ENCODE measurements around the gene SYNGR2. TPM values are rescaled to one million over a fixed set of nuclear protein-coding genes. Genes with fewer than 3 reads are reported as not detected.
"Not testable (repeated sequence)": the region's sequence is repeated elsewhere in the genome, so short reads cannot be mapped to it uniquely, and the experiment has no call there.

The SYNGR2 gene
- total RNA-seq, 1 donor from 2014 or later = 116 TPM

DNA sequence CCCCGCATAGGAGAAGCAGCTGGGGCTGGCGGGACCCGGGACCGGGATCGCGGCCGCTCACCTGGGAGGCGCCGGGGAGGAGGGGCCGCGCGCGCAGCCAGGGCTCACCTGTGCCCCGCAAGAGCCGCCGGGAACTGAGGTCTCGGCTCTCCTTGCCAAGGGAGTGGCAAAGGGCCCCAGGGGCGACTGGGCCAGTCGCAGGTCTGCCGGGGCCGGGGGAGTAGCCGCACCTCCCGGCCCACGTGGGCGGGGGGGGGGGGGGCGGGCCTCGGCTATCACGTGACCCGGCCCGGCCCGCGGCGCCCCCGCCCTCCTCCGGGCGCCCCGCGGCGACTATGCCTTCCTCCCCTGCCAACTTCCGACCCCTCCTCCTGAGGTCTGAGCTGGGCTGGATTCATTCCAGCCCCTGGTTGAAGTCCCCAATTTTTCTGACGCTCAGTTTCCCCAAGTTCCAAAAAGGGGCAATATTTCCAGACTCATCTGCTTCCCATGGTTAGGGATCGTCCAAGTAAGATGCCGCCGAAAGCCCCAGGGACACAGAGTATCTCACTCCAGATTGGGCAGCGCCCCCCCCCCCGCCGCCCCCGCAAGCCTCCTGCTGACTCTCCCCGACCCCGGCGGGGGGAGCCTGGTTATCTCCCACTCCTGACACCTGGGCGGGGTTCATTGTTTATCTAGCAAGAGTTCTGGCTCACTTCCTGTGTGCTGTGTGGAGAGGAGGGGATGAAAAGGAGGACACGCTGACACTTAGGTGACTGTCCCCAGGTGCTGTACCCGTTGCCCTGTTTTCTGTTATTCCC is 39.6 kb upstream of the SYNGR2 start, which contains the start of gene TMC6:
Gene TMC6, minus strand, starts transcription at position 205 of the 800 bp plus-strand sequence. CDS start 1,923 bp downstream, outside the sequence.
- DNase-seq (ENCODE audit: low spot score) = peak; percentile 83
- intact Hi-C loops (cut with DNase I) = loop anchor here (2.0 kb wide), 1 partner anchor 40 kb away; the partner anchor contains the start of gene SYNGR2

- intact Hi-C loops (cut with DNase I) = loop anchor here (2.0 kb wide), 1 partner anchor 39 kb away; the partner anchor contains the start of gene SYNGR2
- peak; percentile 74 for DNase-seq (ENCODE audit: low spot score)
These were observed 38.9 kb upstream of the SYNGR2 start for GRCh38 chr17:78129351-78130089.

DNA sequence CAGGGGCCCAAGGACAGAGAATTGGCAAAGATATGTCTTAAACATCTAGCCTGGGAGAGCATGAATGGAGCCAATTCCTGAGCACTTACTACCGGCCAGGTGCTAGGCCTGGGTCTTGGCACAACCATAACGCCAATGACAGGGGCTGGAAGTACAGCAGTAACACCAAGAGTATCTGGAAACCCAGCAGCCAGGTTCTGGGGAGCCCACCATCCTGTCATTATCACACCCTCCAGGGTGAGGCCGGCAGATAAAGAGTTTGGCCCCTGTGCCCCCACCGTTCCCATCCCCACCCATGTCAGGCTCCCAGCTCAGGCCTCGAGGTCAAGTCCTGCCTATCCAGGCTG is 38.3 kb upstream of the SYNGR2 start:
- intact Hi-C loops (cut with DNase I) = no loop called here
- DNase-seq (ENCODE audit: low spot score) = no peak

DNA sequence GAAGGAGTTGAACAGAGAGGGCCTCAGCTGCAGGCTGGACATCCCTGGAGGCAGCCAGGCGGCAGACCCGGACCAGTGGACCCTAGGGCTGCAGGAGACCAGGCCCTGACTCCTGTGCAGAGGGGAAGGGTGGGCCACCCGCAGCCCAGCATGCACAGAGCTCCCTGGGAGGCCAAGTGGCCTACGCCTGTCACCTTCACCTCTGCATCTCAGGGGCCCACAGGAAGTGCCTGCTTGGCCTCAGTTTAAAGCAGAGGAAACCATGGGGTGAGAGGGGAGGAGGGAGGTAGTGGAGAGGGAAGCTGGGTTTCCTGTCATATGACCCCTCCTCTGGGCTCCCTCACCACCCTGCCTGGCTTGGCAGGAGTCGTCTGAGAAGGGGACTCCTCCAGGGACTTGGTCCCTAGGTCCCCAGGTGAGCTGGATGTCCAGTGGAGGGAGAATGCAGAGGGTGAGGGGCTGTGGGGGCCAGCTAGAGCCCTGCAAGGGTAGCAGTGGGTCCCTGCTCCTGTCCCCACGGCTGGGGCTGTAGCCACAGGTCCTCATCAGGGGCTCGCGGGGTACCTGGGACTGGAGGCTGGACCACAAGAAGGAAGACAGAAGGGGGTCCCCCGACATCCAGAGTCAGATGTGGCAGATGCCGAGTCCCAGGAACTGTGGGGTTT is 37.8 kb upstream of the SYNGR2 start, which contains the start of gene TMC8:
Gene TMC8, plus strand, starts transcription at position 335 of the 665 bp plus-strand sequence. CDS start 818 bp downstream, outside the sequence.
- DNase-seq (ENCODE audit: low spot score) = peak; percentile 82
- intact Hi-C loops (cut with DNase I) = no loop called here

- intact Hi-C loops (cut with DNase I) = no loop called here
- peak; percentile 81 for DNase-seq (ENCODE audit: low spot score)
These were observed 37.0 kb upstream of the SYNGR2 start for GRCh38 chr17:78131172-78132083.

GRCh38 chr17:78132084-78132676 is 36.2 kb upstream of the SYNGR2 start:
- intact Hi-C loops (cut with DNase I) = no loop called here
- peak; percentile 76 for DNase-seq (ENCODE audit: low spot score)

DNA sequence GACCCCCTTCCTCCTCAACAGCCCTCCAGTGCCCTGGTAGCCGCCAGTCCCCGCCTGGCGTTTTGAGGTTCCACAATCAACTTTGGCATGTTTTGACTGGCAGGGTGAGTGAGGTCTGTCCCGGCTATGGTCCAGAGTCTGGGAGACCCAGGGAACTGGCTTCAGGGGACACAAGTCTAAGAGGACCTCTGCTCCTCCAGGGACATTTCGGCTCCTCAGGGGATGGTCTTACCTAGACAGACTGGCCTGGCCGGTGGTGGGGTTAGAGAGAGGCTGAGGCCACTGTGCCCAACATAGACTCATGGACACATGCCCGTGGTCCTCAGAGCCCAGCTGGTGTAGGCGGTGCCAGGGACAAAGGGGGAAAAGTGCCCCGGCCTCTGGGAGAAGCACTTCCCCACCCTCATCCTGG is 35.6 kb upstream of the SYNGR2 start:
- intact Hi-C loops (cut with DNase I) = no loop called here
- DNase-seq (ENCODE audit: low spot score) = no peak

- DNase-seq (ENCODE audit: low spot score) = peak; percentile 69
- intact Hi-C loops (cut with DNase I) = no loop called here
These were observed 35.0 kb upstream of the SYNGR2 start for GRCh38 chr17:78133179-78133951.

GRCh38 chr17:78133971-78134898 is 34.1 kb upstream of the SYNGR2 start:
- DNase-seq (ENCODE audit: low spot score) = no peak
- intact Hi-C loops (cut with DNase I) = no loop called here

- DNase-seq (ENCODE audit: low spot score) = peak; percentile 46
- intact Hi-C loops (cut with DNase I) = no loop called here
These were observed 33.4 kb upstream of the SYNGR2 start for GRCh38 chr17:78134899-78135385.

DNA sequence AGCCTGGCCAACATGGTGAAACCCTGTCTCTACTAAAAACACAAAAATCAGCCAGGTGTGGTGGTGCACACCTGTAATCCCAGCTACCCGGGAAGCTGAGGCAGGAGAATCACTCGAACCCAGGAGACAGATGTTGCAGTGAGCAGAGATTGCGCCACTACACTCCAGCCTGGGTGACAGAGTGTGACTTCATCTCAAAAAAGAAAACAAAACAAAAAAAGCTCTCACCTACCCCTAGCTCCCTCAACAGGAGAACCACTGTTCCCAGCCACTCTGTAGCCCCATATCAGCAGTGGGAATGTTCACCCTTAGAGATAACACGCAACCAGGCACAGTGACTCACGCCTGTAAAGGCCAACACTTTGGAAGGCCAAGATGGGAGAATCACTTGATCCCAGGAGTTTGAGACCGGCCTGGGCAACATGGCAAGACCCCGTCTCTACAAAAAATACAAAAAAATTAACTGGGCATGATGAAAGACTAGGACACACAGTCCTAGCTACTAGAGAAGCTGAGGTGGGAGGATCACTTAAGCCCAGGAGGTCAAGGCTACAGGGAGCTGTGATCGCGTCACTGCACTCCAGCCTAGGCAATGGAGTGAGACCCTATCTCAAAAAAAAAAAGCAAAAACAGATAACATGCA is 32.4 kb upstream of the SYNGR2 start:
- intact Hi-C loops (cut with DNase I) = no loop called here
- DNase-seq (ENCODE audit: low spot score) = no peak

DNA sequence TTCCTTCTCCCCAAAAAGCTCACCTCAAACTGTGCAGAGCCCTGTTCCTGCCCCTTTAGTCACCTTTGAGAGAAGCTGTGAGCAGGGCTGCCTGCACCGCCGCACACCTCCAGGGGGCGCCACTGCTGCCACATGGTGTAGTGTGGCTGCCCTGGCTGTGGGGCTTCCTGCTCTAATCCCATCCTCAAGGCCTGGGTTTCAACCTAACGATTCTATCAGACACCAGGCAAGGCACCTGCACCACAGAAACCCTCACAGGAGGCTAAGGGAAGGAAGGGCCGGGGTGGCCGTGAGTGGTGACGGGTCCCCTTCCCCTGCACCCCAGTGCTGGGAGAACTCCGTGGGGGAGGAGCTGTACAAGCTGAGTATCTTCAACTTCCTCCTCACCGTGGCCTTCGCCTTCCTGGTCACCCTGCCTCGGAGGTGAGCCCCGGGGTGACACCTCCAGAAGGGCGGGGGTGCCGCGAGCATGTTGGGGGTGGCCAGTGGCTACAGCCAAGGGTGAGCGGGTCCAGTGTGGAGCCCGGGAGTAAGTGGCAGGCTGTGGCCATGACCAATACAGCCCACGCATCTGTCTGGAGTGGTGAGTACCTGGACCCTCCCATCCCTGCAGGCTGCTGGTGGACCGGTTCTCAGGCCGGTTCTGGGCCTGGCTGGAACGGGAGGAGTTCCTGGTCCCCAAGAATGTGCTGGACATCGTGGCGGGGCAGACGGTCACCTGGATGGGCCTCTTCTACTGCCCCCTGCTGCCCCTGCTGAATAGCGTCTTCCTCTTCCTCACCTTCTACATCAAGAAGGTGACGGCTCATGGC is 30.8 kb upstream of the SYNGR2 start:
- intact Hi-C loops (cut with DNase I) = no loop called here
- DNase-seq (ENCODE audit: low spot score) = peak; percentile 81

- DNase-seq (ENCODE audit: low spot score) = no peak
- intact Hi-C loops (cut with DNase I) = no loop called here
These were observed 29.9 kb upstream of the SYNGR2 start for GRCh38 chr17:78138204-78139060.

DNA sequence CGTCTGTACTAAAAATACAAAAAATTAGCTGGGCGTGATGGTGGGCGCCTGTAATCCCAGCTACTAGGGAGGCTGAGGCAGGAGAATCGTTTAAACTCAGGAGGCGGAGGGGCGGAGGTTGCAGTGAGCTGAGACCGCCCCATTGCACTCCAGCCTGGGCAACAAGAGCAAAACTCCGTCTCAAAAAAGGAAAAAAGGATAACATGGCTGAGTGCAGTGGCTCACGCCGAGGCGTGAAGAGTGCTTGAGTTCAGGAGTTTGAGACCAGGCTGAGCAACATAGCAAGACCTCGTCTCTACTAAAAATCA is 28.6 kb upstream of the SYNGR2 start:
- not testable (repeated sequence) for DNase-seq (ENCODE audit: low spot score)
- intact Hi-C loops (cut with DNase I) = loop anchor here (5.0 kb wide), 1 partner anchor 37 kb away; no protein-coding TSS in a partner anchor
